Endodermal cell (in vitro differentiated cells): ENCODE results near the gene SSBP4. TPM values are rescaled to one million over a fixed set of nuclear protein-coding genes. Genes with fewer than 3 reads are reported as not detected.

Experiments used
- DNase-seq: peaks from one replicate; pipeline ENCODE4 v3.0.0-alpha.2; 2017
- H3K27ac ChIP-seq: 2 replicates; pipeline ENCODE4 v1.5.1; 2013; ENCODE audit warnings: mild to moderate bottlenecking, low read depth, low read length, moderate library complexity
- H3K27me3 ChIP-seq: 2 replicates; pipeline ENCODE4 v1.6.1; 2013; ENCODE audit warnings: mild to moderate bottlenecking, low read length, moderate library complexity; ENCODE audit not compliant: insufficient read depth, control insufficient read depth, poor library complexity, severe bottlenecking
- H3K36me3 ChIP-seq: 2 replicates; pipeline ENCODE4 v1.7.0; 2013; ENCODE audit warnings: mild to moderate bottlenecking, low read length, moderate library complexity; ENCODE audit not compliant: control insufficient read depth, insufficient read depth
- H3K4me1 ChIP-seq: one replicate; pipeline ENCODE4 v1.7.0; 2013; ENCODE audit warnings: low read length; ENCODE audit not compliant: control insufficient read depth, insufficient read depth
- H3K4me3 ChIP-seq: 2 replicates; pipeline ENCODE4 v1.5.1; 2013; ENCODE audit warnings: mild to moderate bottlenecking, low read length, moderate library complexity
- H3K9ac ChIP-seq: 2 replicates; pipeline ENCODE4 v1.6.1; 2013; ENCODE audit warnings: mild to moderate bottlenecking, low read length, moderate library complexity; ENCODE audit not compliant: poor library complexity, severe bottlenecking; ENCODE audit errors: extremely low read depth
- H3K9me3 ChIP-seq: 2 replicates; pipeline ENCODE4 v1.6.1; 2013; ENCODE audit warnings: mild to moderate bottlenecking, low read length, moderate library complexity; ENCODE audit not compliant: control insufficient read depth
- H3K27ac Mint-ChIP-seq: 2 replicates; pipeline ENCODE4 v1.8.0; 2020; ENCODE audit warnings: mixed read lengths
- H3K27me3 Mint-ChIP-seq: 2 replicates; pipeline ENCODE4 v1.8.0; 2021; ENCODE audit warnings: mild to moderate bottlenecking, mixed read lengths; ENCODE audit not compliant: insufficient read depth
- H3K36me3 Mint-ChIP-seq: 2 replicates; pipeline ENCODE4 v1.8.0; 2020; ENCODE audit warnings: low read depth, mixed read lengths
- H3K4me1 Mint-ChIP-seq: 2 replicates; pipeline ENCODE4 v1.8.0; 2020; ENCODE audit warnings: mixed read lengths
- H3K4me3 Mint-ChIP-seq: 2 replicates; pipeline ENCODE4 v1.8.0; 2020; ENCODE audit warnings: mild to moderate bottlenecking, moderate library complexity, mixed read lengths
- H3K9me3 Mint-ChIP-seq: 2 replicates; pipeline ENCODE4 v1.8.0; 2020; ENCODE audit warnings: mild to moderate bottlenecking, mixed read lengths
- WGBS, 2 experiments: methylation state at CpG; one replicate each; pipeline versions ENCODE4 v1.1.5 to v1.1.7; 2013; ENCODE audit warnings: missing lambda C conversion rate in 2 of 2, mixed read lengths in 1 of 2; ENCODE audit not compliant: insufficient coverage in 1 of 2, insufficient read length in 1 of 2; 5-methylcytosine and 5-hydroxymethylcytosine counted together
- total RNA-seq, 2 donors: library from RNA; stranded (reverse); fragmentation: NEBNext Ultra II Directional in 1 of 2; extraction: Animal tissue kit (Norgen Biotek cat#: 25700) in 1 of 2; gene quantifications; 2 replicates in 1 of 2; 3 replicates in 1 of 2; pipeline ENCODE4 v1.2.1, GENCODE V29; 2021
- TF ChIP-seq, protein P1 (sequence below): fragments of 200-600 bp; sonication (generic); conservative IDR thresholded peaks from 2 replicates; pipeline ENCODE4 v1.5.0; 2021; ENCODE audit warnings: antibody characterized with exemption, mild to moderate bottlenecking

The SSBP4 gene
- total RNA-seq, 2 donors from 2014 or later = 35.9 to 43.5 TPM

DNA sequence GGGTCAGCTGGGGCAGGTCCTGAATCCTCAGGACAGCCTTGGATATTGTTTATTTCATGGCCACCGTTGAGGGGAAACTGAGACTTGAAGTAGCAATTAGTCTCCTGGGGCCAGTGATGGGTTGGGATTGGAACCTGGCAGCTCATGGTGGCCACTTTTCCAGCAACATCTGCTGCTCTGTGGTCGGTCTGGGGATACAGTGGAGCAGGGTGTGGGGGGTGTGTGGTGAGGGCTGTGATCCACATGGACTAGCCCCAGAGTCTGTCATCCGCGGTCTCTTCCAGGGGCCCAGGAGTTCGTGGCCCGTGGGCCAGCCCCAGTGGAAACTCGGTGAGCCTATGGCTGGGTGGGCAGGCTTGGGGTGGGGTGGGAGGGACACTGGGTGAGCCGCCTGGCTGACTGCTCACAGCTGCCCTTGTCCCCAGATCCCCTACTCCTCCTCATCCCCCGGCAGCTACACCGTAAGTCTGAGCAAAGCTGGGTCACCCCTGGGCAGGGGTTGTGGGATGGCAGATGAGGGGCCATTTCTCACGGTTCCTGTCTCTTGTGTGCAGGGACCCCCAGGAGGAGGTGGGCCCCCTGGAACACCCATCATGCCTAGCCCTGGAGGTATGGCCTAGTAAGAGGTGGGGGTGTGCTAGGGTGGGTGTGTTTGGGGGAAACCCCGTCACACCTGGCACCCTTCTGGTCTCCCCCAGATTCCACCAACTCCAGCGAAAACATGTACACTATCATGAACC, 13.2 kb downstream of the SSBP4 start:
- TF ChIP-seq, protein P1, sequence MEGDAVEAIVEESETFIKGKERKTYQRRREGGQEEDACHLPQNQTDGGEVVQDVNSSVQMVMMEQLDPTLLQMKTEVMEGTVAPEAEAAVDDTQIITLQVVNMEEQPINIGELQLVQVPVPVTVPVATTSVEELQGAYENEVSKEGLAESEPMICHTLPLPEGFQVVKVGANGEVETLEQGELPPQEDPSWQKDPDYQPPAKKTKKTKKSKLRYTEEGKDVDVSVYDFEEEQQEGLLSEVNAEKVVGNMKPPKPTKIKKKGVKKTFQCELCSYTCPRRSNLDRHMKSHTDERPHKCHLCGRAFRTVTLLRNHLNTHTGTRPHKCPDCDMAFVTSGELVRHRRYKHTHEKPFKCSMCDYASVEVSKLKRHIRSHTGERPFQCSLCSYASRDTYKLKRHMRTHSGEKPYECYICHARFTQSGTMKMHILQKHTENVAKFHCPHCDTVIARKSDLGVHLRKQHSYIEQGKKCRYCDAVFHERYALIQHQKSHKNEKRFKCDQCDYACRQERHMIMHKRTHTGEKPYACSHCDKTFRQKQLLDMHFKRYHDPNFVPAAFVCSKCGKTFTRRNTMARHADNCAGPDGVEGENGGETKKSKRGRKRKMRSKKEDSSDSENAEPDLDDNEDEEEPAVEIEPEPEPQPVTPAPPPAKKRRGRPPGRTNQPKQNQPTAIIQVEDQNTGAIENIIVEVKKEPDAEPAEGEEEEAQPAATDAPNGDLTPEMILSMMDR = no peak
- Mint-ChIP-seq H3K4me1 (peaks cover 2% of the 10 kb centered on the region), H3K27ac (peak overlapping the region; percentile 72), H3K27me3 (peaks cover 3% of the 10 kb centered on the region), H3K9me3 (no peaks in the 10 kb centered on the region), H3K4me3 (peak overlapping the region; percentile 58), H3K36me3 (peaks cover 6% of the 10 kb centered on the region)
- 78 to 87% methylated on average over 3 to 13 of the region's 13 CpGs for WGBS, 2 experiments
- peak; percentile 55 for DNase-seq
- no peaks in the 10 kb centered on the region for H3K9me3 ChIP-seq
- H3K27ac ChIP-seq = no peak overlapping the region
- H3K4me1 ChIP-seq = peaks cover 7% of the 10 kb centered on the region
- H3K4me3 ChIP-seq = peak overlapping the region; percentile 35
- no peaks in the 10 kb centered on the region for H3K27me3 ChIP-seq
- H3K36me3 ChIP-seq = peaks cover 3% of the 10 kb centered on the region
- H3K9ac ChIP-seq = no peak overlapping the region

DNA sequence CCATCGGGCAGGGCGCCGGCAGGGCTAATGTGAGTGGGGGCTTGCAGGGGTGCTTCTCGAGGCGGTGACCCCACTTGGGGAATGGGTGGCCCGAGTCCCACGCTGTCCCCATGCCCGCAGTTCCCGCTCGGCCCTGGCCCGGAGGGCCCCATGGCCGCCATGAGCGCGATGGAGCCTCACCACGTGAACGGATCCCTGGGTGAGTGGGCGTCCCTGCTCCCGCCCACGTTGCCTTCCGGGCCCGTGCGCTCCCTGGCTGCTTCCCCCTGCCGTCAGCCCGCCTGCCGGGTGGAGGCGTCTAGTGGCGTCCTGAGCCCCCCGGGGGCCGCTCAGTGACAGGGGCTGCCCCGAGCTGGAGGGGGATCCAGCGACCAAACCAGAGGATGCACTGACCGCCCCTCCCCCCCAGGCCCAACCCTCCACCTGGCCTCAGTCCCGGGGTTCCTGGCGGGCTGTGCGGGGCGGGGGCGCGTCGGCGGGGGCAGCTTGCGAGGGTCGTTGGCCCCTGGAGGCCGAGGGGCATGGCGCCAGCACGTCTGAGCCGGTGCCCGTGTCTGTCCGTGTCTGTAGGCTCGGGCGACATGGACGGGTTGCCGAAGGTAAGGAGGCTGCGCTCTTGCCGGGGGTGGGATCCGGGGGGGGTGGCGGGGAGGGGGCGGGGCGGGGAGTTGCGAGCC, 14.0 kb downstream of the SSBP4 start:
- peak overlapping the region; percentile 35 for H3K4me3 ChIP-seq
- no peak overlapping the region for H3K9ac ChIP-seq
- H3K27me3 ChIP-seq = no peaks in the 10 kb centered on the region
- Mint-ChIP-seq H3K36me3 (peaks cover 6% of the 10 kb centered on the region), H3K27me3 (peaks cover 3% of the 10 kb centered on the region), H3K9me3 (no peaks in the 10 kb centered on the region), H3K4me1 (peaks cover 2% of the 10 kb centered on the region), H3K27ac (no peak overlapping the region), H3K4me3 (peak overlapping the region; percentile 58)
- TF ChIP-seq, protein P1 = no peak
- H3K9me3 ChIP-seq = no peaks in the 10 kb centered on the region
- 25 to 48% methylated on average over 10 to 59 of the region's 59 CpGs for WGBS, 2 experiments
- H3K27ac ChIP-seq = no peak overlapping the region
- DNase-seq = peak; percentile 81
- peaks cover 3% of the 10 kb centered on the region for H3K36me3 ChIP-seq
- H3K4me1 ChIP-seq = peaks cover 7% of the 10 kb centered on the region

DNA sequence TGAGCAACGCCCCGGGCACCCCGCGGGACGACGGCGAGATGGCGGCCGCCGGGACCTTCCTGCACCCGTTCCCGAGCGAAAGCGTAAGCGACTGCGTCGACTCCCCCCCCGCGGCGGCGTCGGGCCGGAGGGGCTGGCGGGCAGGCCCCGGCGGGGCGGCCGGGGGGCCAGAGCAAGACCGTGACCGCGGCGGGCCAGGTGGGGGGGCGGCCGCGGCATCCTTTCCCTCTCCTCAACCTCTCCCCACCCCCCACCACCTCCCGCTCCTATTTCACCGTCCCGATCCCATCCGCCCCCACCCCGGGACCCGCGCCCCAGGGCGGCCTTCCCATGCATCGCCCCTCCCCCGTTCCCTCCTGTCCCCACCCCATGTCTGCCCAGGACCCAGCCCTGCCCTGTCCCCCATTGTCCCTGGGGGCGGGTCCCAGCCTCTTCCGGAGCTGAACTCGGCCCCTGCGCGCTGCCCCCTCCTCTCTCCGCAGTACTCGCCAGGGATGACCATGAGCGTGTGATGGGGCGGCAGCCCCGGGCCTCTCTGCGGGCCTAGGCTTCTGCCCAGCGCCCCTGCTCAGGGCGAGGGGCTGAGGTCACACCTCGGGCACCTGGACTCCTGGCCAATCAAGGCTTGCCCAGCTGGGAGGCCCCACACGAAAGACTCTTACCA, 14.7 kb downstream of the SSBP4 start:
- Mint-ChIP-seq H3K36me3 (peaks cover 6% of the 10 kb centered on the region), H3K4me3 (peak overlapping the region; percentile 58), H3K27me3 (peaks cover 3% of the 10 kb centered on the region), H3K4me1 (peaks cover 6% of the 10 kb centered on the region), H3K9me3 (no peaks in the 10 kb centered on the region), H3K27ac (no peak overlapping the region)
- TF ChIP-seq, protein P1 = no peak
- no peaks in the 10 kb centered on the region for H3K9me3 ChIP-seq
- peak overlapping the region; percentile 44 for H3K27ac ChIP-seq
- 12 to 16% methylated on average over 12 to 56 of the region's 60 CpGs for WGBS, 2 experiments
- H3K9ac ChIP-seq = no peak overlapping the region
- H3K36me3 ChIP-seq = peaks cover 3% of the 10 kb centered on the region
- no peaks in the 10 kb centered on the region for H3K27me3 ChIP-seq
- peak; percentile 87 for DNase-seq
- H3K4me1 ChIP-seq = peaks cover 13% of the 10 kb centered on the region
- no peak overlapping the region for H3K4me3 ChIP-seq
